ENCODE results near the gene CD84.

DNA sequence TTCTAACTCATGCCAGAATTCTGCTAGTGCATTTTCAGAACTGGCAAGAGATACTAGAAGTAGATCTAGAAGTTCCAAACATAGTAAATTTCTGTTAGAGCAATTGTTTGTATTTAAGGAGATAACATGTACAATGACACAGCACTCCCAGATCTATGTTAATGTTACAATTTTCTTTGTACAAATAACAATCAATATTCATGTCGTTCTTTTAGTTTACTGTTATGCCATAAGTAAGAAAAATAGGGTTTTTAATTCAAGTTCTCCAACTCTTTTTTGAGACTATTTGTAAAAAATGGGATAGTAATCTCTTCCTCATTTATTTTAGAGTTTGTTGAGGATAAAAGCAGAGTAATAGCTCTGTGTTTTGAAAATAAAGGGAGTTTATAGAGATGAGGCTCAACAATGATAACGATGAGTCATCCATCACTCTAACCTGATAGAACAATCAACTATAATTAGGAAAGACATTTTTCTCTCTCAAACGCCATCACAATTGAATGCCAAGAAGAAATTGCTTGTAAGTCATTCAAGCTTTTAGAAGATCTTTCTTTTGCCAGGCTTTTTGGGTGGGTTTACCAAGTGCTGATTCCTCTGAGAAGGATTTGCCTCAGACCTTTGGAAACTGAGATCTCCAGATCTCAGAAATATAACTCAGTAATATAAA is 638 bp downstream of the CD84 start:
- TF ChIP-seq EZH2phosphoT487 (IDR thresholded peaks at IDR 0.05), result no peak
- TF ChIP-seq, protein P1, sequence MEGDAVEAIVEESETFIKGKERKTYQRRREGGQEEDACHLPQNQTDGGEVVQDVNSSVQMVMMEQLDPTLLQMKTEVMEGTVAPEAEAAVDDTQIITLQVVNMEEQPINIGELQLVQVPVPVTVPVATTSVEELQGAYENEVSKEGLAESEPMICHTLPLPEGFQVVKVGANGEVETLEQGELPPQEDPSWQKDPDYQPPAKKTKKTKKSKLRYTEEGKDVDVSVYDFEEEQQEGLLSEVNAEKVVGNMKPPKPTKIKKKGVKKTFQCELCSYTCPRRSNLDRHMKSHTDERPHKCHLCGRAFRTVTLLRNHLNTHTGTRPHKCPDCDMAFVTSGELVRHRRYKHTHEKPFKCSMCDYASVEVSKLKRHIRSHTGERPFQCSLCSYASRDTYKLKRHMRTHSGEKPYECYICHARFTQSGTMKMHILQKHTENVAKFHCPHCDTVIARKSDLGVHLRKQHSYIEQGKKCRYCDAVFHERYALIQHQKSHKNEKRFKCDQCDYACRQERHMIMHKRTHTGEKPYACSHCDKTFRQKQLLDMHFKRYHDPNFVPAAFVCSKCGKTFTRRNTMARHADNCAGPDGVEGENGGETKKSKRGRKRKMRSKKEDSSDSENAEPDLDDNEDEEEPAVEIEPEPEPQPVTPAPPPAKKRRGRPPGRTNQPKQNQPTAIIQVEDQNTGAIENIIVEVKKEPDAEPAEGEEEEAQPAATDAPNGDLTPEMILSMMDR (IDR thresholded peaks at IDR 0.05), result no peak

Measured in neural progenitor cell (in vitro differentiated cells).